Astrocyte of the spinal cord (primary cell): ENCODE measurements around the gene GNE.
"Not testable (repeated sequence)": the region's sequence is repeated elsewhere in the genome, so short reads cannot be mapped to it uniquely, and the experiment has no call there.

Source experiments
- DNase-seq: peaks from one replicate; pipeline ENCODE4 v3.0.0; 2011; ENCODE audit warnings: low read depth, low spot score
- H3K4me3 ChIP-seq: 2 replicates; pipeline ENCODE4 v1.5.1; 2011; ENCODE audit warnings: low read depth, mild to moderate bottlenecking, low read length, moderate library complexity
- CTCF ChIP-seq: IDR thresholded peaks from 2 replicates; pipeline ENCODE4 v1.5.1; 2012; ENCODE audit warnings: low read depth, mild to moderate bottlenecking, low read length, inconsistent platforms
- in situ Hi-C: cut with HindIII; loops from 2 replicates; pipeline ENCODE4 v1.10.0; 2017; ENCODE audit warnings: low sequenced_read_pairs

GNE gene

GRCh38 chr9:36284226-36284625 lies 26.0 kb upstream of the GNE start:
- DNase-seq = no peak
- no peak for TF ChIP-seq CTCF
- in situ Hi-C loops = no loop called here

GRCh38 chr9:36282275-36282674 lies 24.0 kb upstream of the GNE start:
- no peak overlapping the region for H3K4me3 ChIP-seq
- in situ Hi-C loops = no loop called here
- TF ChIP-seq CTCF = no peak
- DNase-seq = no peak

More at GRCh38 chr9:36284226-36284625, 26.0 kb upstream of the GNE start:
- no peak overlapping the region for H3K4me3 ChIP-seq

- H3K4me3 ChIP-seq = no peak overlapping the region
- in situ Hi-C loops = no loop called here
- no peak for DNase-seq
- TF ChIP-seq CTCF = no peak
Measured at GRCh38 chr9:36280989-36281388, 22.7 kb upstream of the GNE start.

GRCh38 chr9:36278243-36278642 lies 20.0 kb upstream of the GNE start:
- H3K4me3 ChIP-seq = no peak overlapping the region
- in situ Hi-C loops = no loop called here
- TF ChIP-seq CTCF = no peak
- DNase-seq = no peak

- H3K4me3 ChIP-seq = peak overlapping the region; percentile 22
- peak; percentile 84 for DNase-seq
- no peak for TF ChIP-seq CTCF
- in situ Hi-C loops = no loop called here
Measured at GRCh38 chr9:36276781-36277181, 18.5 kb upstream of the GNE start.

GRCh38 chr9:36276254-36276653 lies 18.0 kb upstream of the GNE start:
- in situ Hi-C loops = no loop called here
- no peak for DNase-seq
- no peak for TF ChIP-seq CTCF
- H3K4me3 ChIP-seq = peak overlapping the region; percentile 22

- DNase-seq = no peak
- in situ Hi-C loops = no loop called here
- no peak for TF ChIP-seq CTCF
- no peak overlapping the region for H3K4me3 ChIP-seq
Measured at GRCh38 chr9:36275060-36275459, 16.8 kb upstream of the GNE start.

GRCh38 chr9:36273354-36273753 lies 15.1 kb upstream of the GNE start:
- in situ Hi-C loops, DNase-seq: not testable (repeated sequence)

More at GRCh38 chr9:36273354-36273753, 15.1 kb upstream of the GNE start:
- not testable (repeated sequence) for H3K4me3 ChIP-seq
